PC-3 (cell line): Measurements from ENCODE around the gene SLC31A1. TPM values are rescaled to one million over a fixed set of nuclear protein-coding genes. Genes with fewer than 3 reads are reported as not detected.

Experiments used
- ATAC-seq: fragments of 200-7000 bp; cut with Tn5 transposase; 2 replicates; pipeline ENCODE4 v1.9.1; 2020; ENCODE audit warnings: mild to moderate bottlenecking, moderate library complexity
- BruUV-seq: library from RNA; stranded (reverse); fragments of 400-500 nt; replicated peaks from 2 replicates; lab custom pipeline; 2021; lab: Mats Ljungman, UMichigan
- CTCF ChIA-PET: fragments of 300-600 bp; sonication (Branson Sonifier 250); formaldehyde crosslinking; loops from one replicate; lab custom pipeline; 2022; ENCODE audit warnings: antibody characterized with exemption; lab: Charles Lee
- POLR2A ChIA-PET: fragments of 300-600 bp; sonication (Branson Sonifier 250); formaldehyde crosslinking; loops from one replicate; lab custom pipeline; 2022; ENCODE audit warnings: antibody characterized with exemption; ENCODE audit not compliant: unreplicated experiment; lab: Charles Lee
- DNase-seq: peaks from one replicate; pipeline ENCODE4 v3.0.0-alpha.2; 2015
- H2AFZ ChIP-seq: fragments of 300-600 bp; sonication (generic); 2 replicates; pipeline ENCODE4 v1.6.0; 2016; ENCODE audit warnings: antibody characterized with exemption, low read length
- H3F3A ChIP-seq: fragments of 300-600 bp; sonication (generic); one replicate; pipeline ENCODE4 v1.6.0; 2017; ENCODE audit warnings: antibody characterized with exemption, low read length, control low read depth, mild to moderate bottlenecking; ENCODE audit not compliant: unreplicated experiment
- H3K27ac ChIP-seq: fragments of 300-600 bp; sonication (generic); 2 replicates; pipeline ENCODE4 v1.5.1; 2016; ENCODE audit warnings: mild to moderate bottlenecking, low read length
- H3K27me3 ChIP-seq: fragments of 300-600 bp; sonication (generic); 2 replicates; pipeline ENCODE4 v1.6.1; 2016; ENCODE audit warnings: low read length, mixed read lengths
- H3K36me3 ChIP-seq: fragments of 300-600 bp; sonication (generic); 2 replicates; pipeline ENCODE4 v1.6.1; 2016; ENCODE audit warnings: low read depth, mixed run types, low read length, mixed read lengths
- H3K4me1 ChIP-seq: fragments of 300-600 bp; sonication (generic); 2 replicates; pipeline ENCODE4 v1.5.1; 2016; ENCODE audit warnings: low read length; ENCODE audit not compliant: insufficient read depth
- H3K4me2 ChIP-seq: fragments of 300-600 bp; sonication (generic); 2 replicates; pipeline ENCODE4 v1.6.0; 2016; ENCODE audit warnings: low read length
- H3K4me3 ChIP-seq: fragments of 300-600 bp; sonication (generic); 2 replicates; pipeline ENCODE4 v1.5.1; 2016; ENCODE audit warnings: mild to moderate bottlenecking, low read length, mixed read lengths
- H3K79me2 ChIP-seq: fragments of 300-600 bp; sonication (generic); 2 replicates; pipeline ENCODE4 v1.6.1; 2017; ENCODE audit warnings: low read length, mixed read lengths
- H3K9ac ChIP-seq: fragments of 300-600 bp; sonication (generic); 2 replicates; pipeline ENCODE4 v1.6.0; 2016; ENCODE audit warnings: mild to moderate bottlenecking, low read length
- H3K9me2 ChIP-seq: fragments of 300-600 bp; sonication (generic); replicated peaks from 2 replicates; pipeline ENCODE4 v1.6.1; 2016; ENCODE audit warnings: mixed run types, low read length, mixed read lengths
- H3K9me3 ChIP-seq: fragments of 300-600 bp; sonication (generic); 2 replicates; pipeline ENCODE4 v1.6.1; 2016; ENCODE audit warnings: low read length, mixed read lengths
- H4K20me1 ChIP-seq: fragments of 300-600 bp; sonication (generic); 2 replicates; pipeline ENCODE4 v1.6.1; 2016; ENCODE audit warnings: low read length, mixed read lengths
- CTCF ChIP-seq: fragments of 300-600 bp; sonication (generic); conservative IDR thresholded peaks from 2 replicates; pipeline ENCODE4 v1.5.1; 2017; ENCODE audit warnings: antibody characterized with exemption, low read depth, mild to moderate bottlenecking, low read length
- EZH2 ChIP-seq: fragments of 300-600 bp; sonication (generic); IDR thresholded peaks from one replicate; pipeline ENCODE4 v1.6.1; 2017; ENCODE audit warnings: antibody characterized with exemption, mild to moderate bottlenecking, low read length; ENCODE audit not compliant: unreplicated experiment
- EZH2phosphoT487 ChIP-seq: fragments of 300-600 bp; sonication (generic); IDR thresholded peaks from 2 replicates; pipeline ENCODE4 v1.6.1; 2018; ENCODE audit warnings: mild to moderate bottlenecking, antibody characterized with exemption, low read length, borderline replicate concordance
- intact Hi-C: fragments of 100-400 bp; cut with micrococcal nuclease; formaldehyde crosslinking; loops from 2 replicates; pipeline ENCODE4 v1.9.0; 2023
- total RNA-seq: library from RNA; depleted of rRNA; stranded (reverse); fragments of >200 nt; gene quantifications from 2 replicates; pipeline ENCODE4 v1.2.3, GENCODE V29; 2014

Gene SLC31A1
- total RNA-seq, 1 experiment from 2014 or later = 9.7 TPM

- Histone ChIP-seq H3K27me3 (no peaks in the 10 kb centered on the region), H3K79me2 (no peaks in the 10 kb centered on the region), H2AFZ (no peak overlapping the region), H3K4me1 (no peaks in the 10 kb centered on the region), H3K9me3 (no peaks in the 10 kb centered on the region), H4K20me1 (no peaks in the 10 kb centered on the region), H3K27ac (no peak overlapping the region), H3K9me2 (no peaks in the 10 kb centered on the region), H3K4me2 (no peak overlapping the region), H3F3A (no peaks in the 10 kb centered on the region), H3K36me3 (no peaks in the 10 kb centered on the region), H3K9ac (no peak overlapping the region), H3K4me3 (no peak overlapping the region)
- POLR2A ChIA-PET = no interaction called here
- no peak for DNase-seq
- no peak for TF ChIP-seq EZH2phosphoT487
- BruUV-seq = no TSS peak
- ATAC-seq = no peak
- CTCF ChIA-PET = no interaction called here
- intact Hi-C loops = no loop called here
These were observed 23.2 kb downstream of the SLC31A1 start for GRCh38 chr9:113244556-113244955.

DNA sequence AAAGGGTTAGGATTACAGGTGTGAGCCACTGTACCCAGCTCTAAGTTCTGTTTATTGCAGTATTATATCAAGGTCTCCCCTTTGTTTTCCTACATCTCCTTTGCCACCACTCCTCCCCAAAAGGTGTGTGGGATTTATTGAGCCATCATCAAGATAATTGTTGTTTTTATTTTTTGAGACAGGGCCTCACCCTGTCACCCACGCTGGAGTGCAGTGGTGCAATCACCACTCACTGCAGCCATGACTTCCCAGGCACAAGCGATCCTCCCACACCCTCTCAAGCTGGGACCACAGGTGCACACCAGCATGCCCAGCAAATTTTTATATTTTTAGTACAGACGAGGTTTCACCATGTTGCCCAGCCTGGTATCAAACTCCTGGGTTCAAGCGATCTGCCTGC, 24.6 kb downstream of the SLC31A1 start:
- Histone ChIP-seq H3F3A (no peaks in the 10 kb centered on the region), H2AFZ (no peak overlapping the region), H3K4me3 (no peak overlapping the region), H3K36me3 (no peaks in the 10 kb centered on the region), H3K27me3 (no peaks in the 10 kb centered on the region), H3K4me1 (no peaks in the 10 kb centered on the region), H3K4me2 (no peak overlapping the region), H3K27ac (no peak overlapping the region), H3K9me3 (no peaks in the 10 kb centered on the region), H3K79me2 (no peaks in the 10 kb centered on the region), H4K20me1 (no peaks in the 10 kb centered on the region), H3K9ac (no peak overlapping the region), H3K9me2 (no peaks in the 10 kb centered on the region)
- CTCF ChIA-PET = no interaction called here
- ATAC-seq (no peak), DNase-seq (no peak)
- POLR2A ChIA-PET = no interaction called here
- BruUV-seq = no TSS peak
- intact Hi-C loops = no loop called here
- TF ChIP-seq EZH2phosphoT487 (no peak), EZH2 (no peak), CTCF (no peak)

- ATAC-seq = no peak
- TF ChIP-seq EZH2 (no peak), CTCF (no peak), EZH2phosphoT487 (no peak)
- no peak overlapping the region for H2AFZ ChIP-seq
- no peak for DNase-seq
- no peaks in the 10 kb centered on the region for H3K4me1 ChIP-seq
- ChIA-PET POLR2A (no interaction called here), CTCF (no interaction called here)
- no peaks in the 10 kb centered on the region for H3K9me2 ChIP-seq
- no peaks in the 10 kb centered on the region for H3K79me2 ChIP-seq
- no peaks in the 10 kb centered on the region for H4K20me1 ChIP-seq
- no peaks in the 10 kb centered on the region for H3K36me3 ChIP-seq
- no peak overlapping the region for H3K9ac ChIP-seq
- H3K4me2 ChIP-seq = no peak overlapping the region
- H3K9me3 ChIP-seq = no peaks in the 10 kb centered on the region
- H3F3A ChIP-seq = no peaks in the 10 kb centered on the region
- no peak overlapping the region for H3K27ac ChIP-seq
- BruUV-seq = no TSS peak
- H3K4me3 ChIP-seq = no peak overlapping the region
- intact Hi-C loops = no loop called here
- no peaks in the 10 kb centered on the region for H3K27me3 ChIP-seq
These were observed 25.6 kb downstream of the SLC31A1 start for GRCh38 chr9:113246928-113247327.
